ENCODE measurements around the gene RAB27A.

DNA sequence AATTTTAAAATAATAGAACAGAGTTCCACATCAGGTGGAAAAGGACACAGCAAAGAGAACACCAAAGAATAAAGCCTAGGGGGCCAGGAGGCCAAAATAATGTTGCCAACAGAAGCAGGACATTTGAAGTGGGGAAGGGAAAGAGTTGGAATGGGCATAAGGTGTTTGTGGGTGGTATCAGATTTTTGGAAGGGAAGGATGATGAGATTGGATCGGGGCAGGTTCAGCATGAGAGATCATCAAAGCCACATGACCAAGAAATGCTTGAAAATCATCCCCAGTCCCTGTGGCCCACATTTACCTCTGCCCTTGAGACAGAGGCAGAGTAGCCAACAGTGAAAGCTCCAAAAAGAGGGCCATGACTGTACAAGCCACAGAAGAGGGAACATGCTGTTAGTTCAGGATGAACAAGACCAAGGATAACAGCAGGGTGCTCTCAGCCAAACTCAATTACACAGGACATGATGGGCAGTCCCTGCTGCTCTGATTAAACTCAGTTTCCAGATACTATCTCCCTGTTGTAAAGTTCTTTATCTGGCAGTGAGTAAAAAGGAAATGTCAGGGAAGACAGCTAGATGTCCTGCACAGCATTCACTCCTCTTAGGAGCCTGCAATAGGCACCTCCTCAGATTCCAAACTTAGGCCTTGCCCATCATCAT is 32.5 kb downstream of the RAB27A start:
- TF ChIP-seq CTCF (conservative IDR thresholded peaks at IDR 0.05) = no peak
- no peak for TF ChIP-seq EZH2 (IDR thresholded peaks at IDR 0.05; ENCODE audit: low read depth)

Data from PC-9 (cell line).